IMR-90 (cell line): ENCODE data around the gene SAMD4B. TPM values are rescaled to one million over a fixed set of nuclear protein-coding genes. Genes with fewer than 3 reads are reported as not detected.
A peak's percentile ranks its signal among the peaks of the same experiment; 100 is the strongest.

Source experiments
- ATAC-seq: fragments of 200-7000 bp; cut with Tn5 transposase; 2 replicates; pipeline ENCODE4 v1.9.1; 2020; ENCODE audit warnings: low read depth, mild to moderate bottlenecking, moderate library complexity
- BruUV-seq: library from RNA; stranded (reverse); fragments of 400-500 nt; replicated peaks from 2 replicates; lab custom pipeline; 2021; lab: Mats Ljungman, UMichigan
- CTCF ChIA-PET: fragments of 300-600 bp; formaldehyde crosslinking; extraction: SDS; loops from one replicate; lab custom pipeline; 2021; ENCODE audit warnings: antibody characterized with exemption; lab: Yijun Ruan, JAX
- POLR2A ChIA-PET: fragments of 300-600 bp; sonication (Branson Sonifier 250); formaldehyde crosslinking; loops from one replicate; lab custom pipeline; 2022; ENCODE audit warnings: antibody characterized with exemption; ENCODE audit not compliant: unreplicated experiment; lab: Charles Lee
- DNase-seq: peaks from one replicate; pipeline ENCODE4 v3.0.0; 2013
- H2AFZ ChIP-seq: replicated peaks from 2 replicates; pipeline ENCODE3; 2013; ENCODE audit warnings: low read length, mild to moderate bottlenecking; ENCODE audit not compliant: poor library complexity
- H2AK5ac ChIP-seq: 2 replicates; pipeline ENCODE4 v1.6.1; 2013; ENCODE audit warnings: low read depth, low read length, inconsistent platforms
- H2AK9ac ChIP-seq: replicated peaks from 2 replicates; pipeline ENCODE3; 2013; ENCODE audit warnings: mild to moderate bottlenecking, low read depth, low read length, moderate library complexity; ENCODE audit not compliant: poor library complexity
- H2BK120ac ChIP-seq: 2 replicates; pipeline ENCODE4 v1.6.1; 2013; ENCODE audit warnings: low read depth, low read length, inconsistent platforms
- H2BK15ac ChIP-seq: 3 replicates; pipeline ENCODE4 v1.6.1; 2013; ENCODE audit warnings: low read depth, low read length, inconsistent platforms
- H2BK20ac ChIP-seq: 2 replicates; pipeline ENCODE4 v1.6.1; 2013; ENCODE audit warnings: low read depth, mild to moderate bottlenecking, inconsistent platforms, low read length, moderate library complexity
- H2BK5ac ChIP-seq: 2 replicates; pipeline ENCODE4 v1.6.1; 2013; ENCODE audit warnings: mild to moderate bottlenecking, low read depth, low read length, inconsistent platforms; ENCODE audit not compliant: poor library complexity, severe bottlenecking
- H3K14ac ChIP-seq: replicated peaks from 2 replicates; pipeline ENCODE4 v1.6.1; 2013; ENCODE audit warnings: low read depth, low read length, inconsistent platforms
- H3K18ac ChIP-seq: 2 replicates; pipeline ENCODE4 v1.6.1; 2013; ENCODE audit warnings: low read depth, low read length, control low read depth
- H3K23ac ChIP-seq: 2 replicates; pipeline ENCODE4 v1.6.1; 2013; ENCODE audit warnings: low read depth, low read length, inconsistent platforms
- H3K27ac ChIP-seq: 2 replicates; pipeline ENCODE4 v1.5.1; 2013; ENCODE audit warnings: mild to moderate bottlenecking, control low read depth, low read length; ENCODE audit not compliant: insufficient read depth
- H3K27me3 ChIP-seq: 2 replicates; pipeline ENCODE4 v1.6.1; 2013; ENCODE audit warnings: low read length; ENCODE audit not compliant: control insufficient read depth, insufficient read depth
- H3K36me3 ChIP-seq: 2 replicates; pipeline ENCODE4 v1.6.1; 2013; ENCODE audit warnings: low read length, mixed read lengths; ENCODE audit not compliant: control insufficient read depth, insufficient read depth
- H3K4ac ChIP-seq: 2 replicates; pipeline ENCODE4 v1.6.1; 2013; ENCODE audit warnings: low read depth, low read length, inconsistent platforms
- H3K4me1 ChIP-seq: 2 replicates; pipeline ENCODE4 v1.6.1; 2013; ENCODE audit warnings: low read length, mixed read lengths; ENCODE audit not compliant: control insufficient read depth, insufficient read depth
- H3K4me2 ChIP-seq: 2 replicates; pipeline ENCODE4 v1.6.1; 2013; ENCODE audit warnings: low read depth, mild to moderate bottlenecking, control low read depth, low read length, moderate library complexity
- H3K4me3 ChIP-seq: 2 replicates; pipeline ENCODE4 v1.5.1; 2013; ENCODE audit warnings: low read depth, mild to moderate bottlenecking, control low read depth, low read length, moderate library complexity; ENCODE audit not compliant: insufficient read depth
- H3K56ac ChIP-seq: 2 replicates; pipeline ENCODE4 v1.6.1; 2013; ENCODE audit warnings: low read length, inconsistent platforms; ENCODE audit not compliant: insufficient read depth; ENCODE audit errors: extremely low read depth
- H3K79me1 ChIP-seq, 2 experiments: 2 replicates each; pipeline ENCODE4 v1.6.1; 2013; ENCODE audit warnings: low read length in 2 of 2, inconsistent platforms in 1 of 2, low read depth in 1 of 2
- H3K9ac ChIP-seq: 2 replicates; pipeline ENCODE4 v1.6.1; 2013; ENCODE audit warnings: low read depth, low read length, control low read depth
- H3K9me1 ChIP-seq: 2 replicates; pipeline ENCODE4 v1.6.1; 2013; ENCODE audit warnings: low read length, inconsistent platforms; ENCODE audit not compliant: insufficient read depth
- H3K9me3 ChIP-seq: 2 replicates; pipeline ENCODE4 v1.6.1; 2013; ENCODE audit warnings: low read length; ENCODE audit not compliant: control insufficient read depth, insufficient read depth
- H4K20me1 ChIP-seq: 2 replicates; pipeline ENCODE4 v1.6.1; 2013; ENCODE audit warnings: low read length, inconsistent platforms; ENCODE audit not compliant: insufficient read depth
- H4K5ac ChIP-seq: 2 replicates; pipeline ENCODE4 v1.6.1; 2013; ENCODE audit warnings: mild to moderate bottlenecking, low read depth, low read length, control low read depth
- H4K8ac ChIP-seq, 2 experiments: 2 replicates each; pipeline ENCODE4 v1.6.1; 2013; ENCODE audit warnings: low read depth in 2 of 2, low read length in 2 of 2, control low read depth in 1 of 2, inconsistent platforms in 1 of 2
- H4K91ac ChIP-seq: 2 replicates; pipeline ENCODE4 v1.6.1; 2013; ENCODE audit warnings: low read depth, low read length, inconsistent platforms; ENCODE audit not compliant: insufficient read depth
- BHLHE40 ChIP-seq: fragments of 150-350 bp; IDR thresholded peaks from 2 replicates; pipeline ENCODE4 v1.6.1; 2016; ENCODE audit warnings: mild to moderate bottlenecking, low read depth, low read length
- CEBPB ChIP-seq: IDR thresholded peaks from 2 replicates; pipeline ENCODE4 v1.6.1; 2012; ENCODE audit warnings: low read depth, low read length, improper control_type of control experiment
- CHD1 ChIP-seq: IDR thresholded peaks from 2 replicates; pipeline ENCODE4 v1.6.1; 2012; ENCODE audit warnings: low read depth, low read length, improper control_type of control experiment
- FOS ChIP-seq: fragments of 150-350 bp; IDR thresholded peaks from 2 replicates; pipeline ENCODE4 v1.6.1; 2016; ENCODE audit warnings: low read depth, low read length
- MAFK ChIP-seq: IDR thresholded peaks from 2 replicates; pipeline ENCODE4 v1.6.1; 2012; ENCODE audit warnings: low read depth, low read length, improper control_type of control experiment
- MXI1 ChIP-seq: IDR thresholded peaks from 2 replicates; pipeline ENCODE4 v1.6.1; 2012; ENCODE audit warnings: low read depth, mild to moderate bottlenecking, low read length, moderate library complexity, borderline replicate concordance
- POLR2A ChIP-seq: IDR thresholded peaks from 2 replicates; pipeline ENCODE4 v1.6.1; 2012; ENCODE audit warnings: mild to moderate bottlenecking, low read depth, low read length
- RCOR1 ChIP-seq: IDR thresholded peaks from 2 replicates; pipeline ENCODE4 v1.6.1; 2012; ENCODE audit warnings: mild to moderate bottlenecking, low read length, improper control_type of control experiment; ENCODE audit not compliant: insufficient replicate concordance
- SMC3 ChIP-seq: fragments of 150-350 bp; IDR thresholded peaks from 2 replicates; pipeline ENCODE4 v1.6.1; 2016; ENCODE audit warnings: low read depth, mild to moderate bottlenecking, antibody characterized with exemption, low read length, moderate library complexity
- WGBS, 2 experiments: methylation state at CpG; one replicate each; pipeline versions ENCODE4 v1.1.5 to v1.1.7; 2013; ENCODE audit warnings: missing lambda C conversion rate in 2 of 2; ENCODE audit not compliant: insufficient read length in 1 of 2; ENCODE audit errors: extremely low coverage in 2 of 2; 5-methylcytosine and 5-hydroxymethylcytosine counted together
- dilution Hi-C: fragments of 300-500 bp; cut with HindIII; formaldehyde crosslinking; loops from one replicate; pipeline ENCODE4 v1.14.3; 2018; ENCODE audit warnings: low sequenced_read_pairs; ENCODE audit not compliant: unreplicated experiment
- in situ Hi-C: fragments of 300-500 bp; cut with MboI; formaldehyde crosslinking; loops from 3 replicates; pipeline ENCODE4 v1.14.3; 2019; ENCODE audit warnings: low sequenced_read_pairs, inconsistent platforms, mixed read lengths
- intact Hi-C: fragments of 100-400 bp; cut with micrococcal nuclease; formaldehyde crosslinking; loops from 2 replicates; pipeline ENCODE4 v1.10.0; 2022
- polyA plus RNA-seq, 3 experiments: library from polyadenylated mRNA; depleted of rRNA; stranded (reverse); fragments of >200 nt; gene quantifications; 2 replicates each; pipeline ENCODE4 v1.2.3, GENCODE V29; 2012; ENCODE audit warnings: low replicate concordance in 1 of 3
- total RNA-seq: library from RNA; depleted of rRNA; stranded (reverse); fragments of >200 nt; gene quantifications from 2 replicates; pipeline ENCODE4 v1.2.3, GENCODE V29; 2012
- TF ChIP-seq, protein P1 (sequence below): fragments of 150-350 bp; IDR thresholded peaks from 2 replicates; pipeline ENCODE4 v1.6.1; 2017; ENCODE audit warnings: mild to moderate bottlenecking, antibody characterized with exemption, low read length, low read depth
- TF ChIP-seq, protein P2 (sequence below): conservative IDR thresholded peaks from 2 replicates; pipeline ENCODE4 v1.5.1; 2012; ENCODE audit warnings: mild to moderate bottlenecking, low read depth, low read length, improper control_type of control experiment

SAMD4B gene
- total and polyA plus RNA-seq, 2 of the 4 experiments (the other 2 are of a cell fraction), result 18.3 to 97.2 TPM

- Histone ChIP-seq H3K36me3 (peaks cover 65% of the 10 kb centered on the region), H3K4me3 (no peak overlapping the region), H4K20me1 (peaks cover 9% of the 10 kb centered on the region), H2AFZ (peak overlapping the region; percentile 82), H3K9me3 (no peaks in the 10 kb centered on the region), H3K79me1 (peaks cover 26 to 55% of the 10 kb centered on the region in 2 experiments), H3K56ac (peak overlapping the region; percentile 86; the same call in 1 of the 2 replicates), H4K8ac (peak overlapping the region; percentile 7 to 93; a peak in 3 of 4 replicates), H3K4me1 (peaks cover 14% of the 10 kb centered on the region), H2BK20ac (peak overlapping the region; percentile 74), H2AK9ac (peak overlapping the region; percentile 99), H4K5ac (peak overlapping the region; percentile 76), H3K27ac (peak overlapping the region; percentile 90), H3K27me3 (no peaks in the 10 kb centered on the region), H3K23ac (peak overlapping the region; percentile 96), H3K4ac (peak overlapping the region; percentile 97), H2BK5ac (peak overlapping the region; percentile 92), H2BK120ac (peak overlapping the region; percentile 93), H3K9ac (peak overlapping the region; percentile 54), H3K18ac (peak overlapping the region; percentile 71), H3K9me1 (peaks cover 18% of the 10 kb centered on the region), H2AK5ac (peak overlapping the region; percentile 96), H3K14ac (peak overlapping the region; percentile 96), H3K4me2 (peak overlapping the region; percentile 29; the same call in 1 of the 2 replicates), H4K91ac (peak overlapping the region; percentile 94), H2BK15ac (peak overlapping the region; percentile 64; the same call in 1 of the 3 replicates)
- ChIA-PET POLR2A (no interaction called here), CTCF (interaction anchor here (1.0 kb wide), 1 partner anchor 41 kb away, joined by 3 read pairs; no protein-coding TSS in a partner anchor)
- BruUV-seq, result no TSS peak
- no peak for TF ChIP-seq FOS
- TF ChIP-seq CEBPB, result no peak
- no peak for TF ChIP-seq RCOR1
- no peak for TF ChIP-seq CHD1
- TF ChIP-seq, protein P1, sequence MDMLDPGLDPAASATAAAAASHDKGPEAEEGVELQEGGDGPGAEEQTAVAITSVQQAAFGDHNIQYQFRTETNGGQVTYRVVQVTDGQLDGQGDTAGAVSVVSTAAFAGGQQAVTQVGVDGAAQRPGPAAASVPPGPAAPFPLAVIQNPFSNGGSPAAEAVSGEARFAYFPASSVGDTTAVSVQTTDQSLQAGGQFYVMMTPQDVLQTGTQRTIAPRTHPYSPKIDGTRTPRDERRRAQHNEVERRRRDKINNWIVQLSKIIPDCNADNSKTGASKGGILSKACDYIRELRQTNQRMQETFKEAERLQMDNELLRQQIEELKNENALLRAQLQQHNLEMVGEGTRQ, result no peak
- no peak for TF ChIP-seq MXI1
- TF ChIP-seq, protein P2, sequence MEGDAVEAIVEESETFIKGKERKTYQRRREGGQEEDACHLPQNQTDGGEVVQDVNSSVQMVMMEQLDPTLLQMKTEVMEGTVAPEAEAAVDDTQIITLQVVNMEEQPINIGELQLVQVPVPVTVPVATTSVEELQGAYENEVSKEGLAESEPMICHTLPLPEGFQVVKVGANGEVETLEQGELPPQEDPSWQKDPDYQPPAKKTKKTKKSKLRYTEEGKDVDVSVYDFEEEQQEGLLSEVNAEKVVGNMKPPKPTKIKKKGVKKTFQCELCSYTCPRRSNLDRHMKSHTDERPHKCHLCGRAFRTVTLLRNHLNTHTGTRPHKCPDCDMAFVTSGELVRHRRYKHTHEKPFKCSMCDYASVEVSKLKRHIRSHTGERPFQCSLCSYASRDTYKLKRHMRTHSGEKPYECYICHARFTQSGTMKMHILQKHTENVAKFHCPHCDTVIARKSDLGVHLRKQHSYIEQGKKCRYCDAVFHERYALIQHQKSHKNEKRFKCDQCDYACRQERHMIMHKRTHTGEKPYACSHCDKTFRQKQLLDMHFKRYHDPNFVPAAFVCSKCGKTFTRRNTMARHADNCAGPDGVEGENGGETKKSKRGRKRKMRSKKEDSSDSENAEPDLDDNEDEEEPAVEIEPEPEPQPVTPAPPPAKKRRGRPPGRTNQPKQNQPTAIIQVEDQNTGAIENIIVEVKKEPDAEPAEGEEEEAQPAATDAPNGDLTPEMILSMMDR, result no peak
- no peak for TF ChIP-seq SMC3
- TF ChIP-seq MAFK, result no peak
- TF ChIP-seq BHLHE40, result no peak
- TF ChIP-seq POLR2A, result no peak
- peak; percentile 28 for DNase-seq
- no peak; the same call in 1 of the 2 replicates for ATAC-seq
- in situ Hi-C loops (no loop called here), dilution Hi-C loops (no loop called here), intact Hi-C loops (no loop called here)
- 17% methylated on average over 1 of the region's 2 CpGs; no CpG with 5 or more reads in 1 of the 2 experiments for WGBS, 2 experiments
Measured at GRCh38 chr19:39372941-39373340, 30.7 kb downstream of the SAMD4B start.
